ENCODE results near the gene TNFAIP8L2.

The TNFAIP8L2 gene

DNA sequence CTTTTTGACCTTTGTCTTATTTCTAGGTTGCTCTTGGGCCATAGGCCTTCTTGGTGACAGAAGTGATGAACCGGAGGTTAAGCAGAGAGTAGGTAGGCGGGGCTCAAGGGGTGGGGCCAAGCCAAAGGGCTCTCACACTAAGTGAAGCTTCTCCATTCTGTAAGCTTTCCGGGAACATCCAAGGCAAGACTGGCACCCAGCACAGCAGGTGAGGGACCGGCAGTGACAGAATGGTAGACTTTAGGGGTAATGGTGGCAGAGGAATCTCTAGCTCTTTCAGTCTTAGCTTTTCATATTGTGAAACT lies at the start of gene TNFAIP8L2:
TNFAIP8L2 (plus strand) TSS at position 135 of the 305 bp plus-strand sequence. CDS start 2,049 bp downstream, outside the sequence.
- Histone ChIP-seq H3K9me3 (ENCODE audit: control insufficient read depth, insufficient read depth, low read length) (no peaks in the 10 kb centered on the region), H3K4me1 (ENCODE audit: control insufficient read depth, insufficient read depth, low read length) (no peaks in the 10 kb centered on the region), H3K27me3 (ENCODE audit: control insufficient read depth, insufficient read depth, low read length) (no peaks in the 10 kb centered on the region), H3K36me3 (ENCODE audit: control insufficient read depth, insufficient read depth, low read length) (peaks cover 11% of the 10 kb centered on the region), H3K9ac (ENCODE audit: low read depth, low read length) (no peak within 1 kb of the TSS), H3K4me3 (ENCODE audit: low read depth, low read length) (no peak within 1 kb of the TSS)

DNA sequence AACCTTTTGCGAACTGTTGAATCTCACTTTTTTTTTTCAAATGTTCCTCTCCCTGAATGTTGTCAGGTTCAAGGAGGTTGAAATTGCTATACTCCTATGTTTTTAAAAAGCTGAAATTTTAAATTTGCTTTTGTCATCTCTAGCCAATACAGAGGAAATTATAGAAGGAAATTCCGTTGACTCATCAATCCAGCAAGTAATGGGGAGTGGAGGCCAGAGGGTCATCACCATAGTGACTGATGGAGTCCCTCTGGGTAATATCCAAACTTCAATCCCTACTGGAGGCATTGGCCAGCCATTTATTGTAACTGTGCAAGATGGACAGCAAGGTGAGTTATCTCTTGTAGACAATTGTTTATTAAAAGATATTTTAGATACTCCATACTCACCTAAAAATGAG lies 49.6 kb upstream of the TNFAIP8L2 start:
- Histone ChIP-seq H3K9me3 (ENCODE audit: control insufficient read depth, insufficient read depth, low read length) (no peaks in the 10 kb centered on the region), H3K36me3 (ENCODE audit: control insufficient read depth, insufficient read depth, low read length) (no peaks in the 10 kb centered on the region), H3K4me3 (ENCODE audit: low read depth, low read length) (no peak overlapping the region), H3K27me3 (ENCODE audit: control insufficient read depth, insufficient read depth, low read length) (no peaks in the 10 kb centered on the region), H3K9ac (ENCODE audit: low read depth, low read length) (no peak overlapping the region), H3K4me1 (ENCODE audit: control insufficient read depth, insufficient read depth, low read length) (no peaks in the 10 kb centered on the region)

DNA sequence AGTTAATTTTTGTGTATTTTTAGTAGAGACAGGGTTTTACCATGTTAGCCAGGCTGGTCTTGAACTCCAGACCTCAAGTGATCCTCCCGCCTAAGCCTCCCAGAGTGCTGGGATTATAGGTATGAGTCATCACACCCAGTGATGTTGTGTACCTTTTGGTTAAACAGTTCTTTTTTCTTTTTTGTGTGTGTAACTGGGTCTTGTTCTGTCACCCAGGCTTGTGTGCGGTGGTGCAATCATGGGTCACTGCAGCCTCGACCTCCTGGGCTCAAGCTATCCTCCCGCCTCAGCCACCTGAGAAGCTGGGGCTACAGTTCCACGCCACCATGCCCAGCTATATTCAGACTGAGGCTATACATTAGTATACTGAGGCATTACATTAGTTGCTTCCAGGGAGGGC lies 48.1 kb upstream of the TNFAIP8L2 start:
- Histone ChIP-seq H3K9ac (ENCODE audit: low read depth, low read length) (no peak overlapping the region), H3K4me3 (ENCODE audit: low read depth, low read length) (no peak overlapping the region), H3K36me3 (ENCODE audit: control insufficient read depth, insufficient read depth, low read length) (no peaks in the 10 kb centered on the region), H3K27me3 (ENCODE audit: control insufficient read depth, insufficient read depth, low read length) (no peaks in the 10 kb centered on the region), H3K4me1 (ENCODE audit: control insufficient read depth, insufficient read depth, low read length) (no peaks in the 10 kb centered on the region), H3K9me3 (ENCODE audit: control insufficient read depth, insufficient read depth, low read length) (no peaks in the 10 kb centered on the region)

DNA sequence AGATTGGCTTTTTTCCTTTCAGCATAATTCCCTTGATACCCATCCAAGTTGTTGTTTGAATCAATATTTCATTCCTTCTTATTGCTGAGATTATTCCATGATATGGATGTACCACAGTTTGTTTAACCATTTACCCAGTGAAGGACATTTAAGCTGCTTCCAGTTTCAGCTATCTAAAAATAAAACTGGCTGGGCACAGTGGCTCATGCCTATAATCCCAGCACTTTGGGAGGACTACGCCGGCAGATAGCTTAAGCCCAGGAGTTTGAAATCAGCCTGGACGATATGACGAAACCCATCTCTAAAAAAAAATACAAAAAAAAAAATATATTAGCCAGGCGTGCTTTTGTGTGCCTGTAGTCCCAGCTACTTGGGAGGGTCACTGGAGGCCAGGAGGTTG lies 42.6 kb upstream of the TNFAIP8L2 start:
- Histone ChIP-seq H3K9ac (ENCODE audit: low read depth, low read length) (no peak overlapping the region), H3K4me3 (ENCODE audit: low read depth, low read length) (no peak overlapping the region), H3K9me3 (ENCODE audit: control insufficient read depth, insufficient read depth, low read length) (no peaks in the 10 kb centered on the region)

DNA sequence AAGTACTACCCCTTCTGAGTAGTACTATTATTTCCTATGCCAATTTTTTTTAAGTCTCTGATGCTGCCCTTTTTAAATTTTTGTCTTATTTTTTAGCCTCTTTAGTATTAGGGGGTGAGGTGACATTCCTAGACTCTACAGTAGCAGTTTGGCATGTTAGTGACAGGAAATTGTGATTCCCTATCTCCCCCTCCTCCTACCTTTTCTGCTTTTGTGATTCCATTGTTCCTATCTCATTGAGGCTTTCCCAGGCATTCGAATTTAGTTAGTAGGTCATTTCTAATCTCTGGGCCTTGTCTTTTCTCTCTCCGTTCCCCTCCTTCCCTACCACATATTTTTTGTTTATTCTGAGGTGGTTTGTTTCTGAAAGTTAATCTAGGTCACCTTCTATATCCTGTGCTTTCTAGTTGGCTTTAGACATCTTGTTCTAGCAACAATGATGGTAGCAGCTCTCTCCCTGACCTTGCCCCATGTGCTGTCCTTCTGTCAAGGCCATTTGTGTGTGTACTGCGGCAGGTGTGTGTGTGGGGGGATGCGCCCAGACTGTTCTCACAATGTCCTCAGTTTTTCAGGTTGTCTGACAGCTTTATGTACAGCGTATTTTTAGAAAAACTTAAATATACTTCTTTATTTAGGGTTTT lies 31.6 kb upstream of the TNFAIP8L2 start:
- no peaks in the 10 kb centered on the region for H3K27me3 ChIP-seq (ENCODE audit: control insufficient read depth, insufficient read depth, low read length)
- H3K9me3 ChIP-seq (ENCODE audit: control insufficient read depth, insufficient read depth, low read length) = no peaks in the 10 kb centered on the region
- no peaks in the 10 kb centered on the region for H3K36me3 ChIP-seq (ENCODE audit: control insufficient read depth, insufficient read depth, low read length)
- H3K9ac ChIP-seq (ENCODE audit: low read depth, low read length) = no peak overlapping the region
- H3K4me1 ChIP-seq (ENCODE audit: control insufficient read depth, insufficient read depth, low read length) = peaks cover 4% of the 10 kb centered on the region
- no peak overlapping the region for H3K4me3 ChIP-seq (ENCODE audit: low read depth, low read length)

More for the DNA sequence above, 42.6 kb upstream of the TNFAIP8L2 start:
- no peaks in the 10 kb centered on the region for H3K4me1 ChIP-seq (ENCODE audit: control insufficient read depth, insufficient read depth, low read length)
- no peaks in the 10 kb centered on the region for H3K36me3 ChIP-seq (ENCODE audit: control insufficient read depth, insufficient read depth, low read length)
- no peaks in the 10 kb centered on the region for H3K27me3 ChIP-seq (ENCODE audit: control insufficient read depth, insufficient read depth, low read length)

DNA sequence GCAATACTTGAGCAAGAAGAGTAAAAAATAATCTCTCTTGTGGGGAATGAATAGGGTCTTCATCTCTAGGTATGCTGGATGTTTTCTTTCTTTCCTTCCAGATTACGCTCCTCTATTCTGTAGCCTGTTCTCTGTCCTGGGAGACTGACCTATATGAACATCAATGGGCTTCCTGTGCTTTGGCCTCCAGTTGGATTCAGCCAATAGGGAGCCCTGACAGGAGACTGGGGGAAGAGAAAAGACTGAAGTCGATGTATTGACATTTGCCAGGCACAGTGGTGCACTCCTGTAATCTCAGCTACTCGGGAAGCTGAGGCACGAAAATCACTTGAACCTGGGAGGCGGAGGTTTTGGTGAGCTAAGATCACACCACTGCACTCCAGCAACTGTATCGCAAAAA lies 27.6 kb upstream of the TNFAIP8L2 start:
- no peak overlapping the region for H3K4me3 ChIP-seq (ENCODE audit: low read depth, low read length)
- H3K27me3 ChIP-seq (ENCODE audit: control insufficient read depth, insufficient read depth, low read length) = peaks cover 4% of the 10 kb centered on the region
- peaks cover 4% of the 10 kb centered on the region for H3K4me1 ChIP-seq (ENCODE audit: control insufficient read depth, insufficient read depth, low read length)
- H3K36me3 ChIP-seq (ENCODE audit: control insufficient read depth, insufficient read depth, low read length) = no peaks in the 10 kb centered on the region
- H3K9me3 ChIP-seq (ENCODE audit: control insufficient read depth, insufficient read depth, low read length) = no peaks in the 10 kb centered on the region
- no peak overlapping the region for H3K9ac ChIP-seq (ENCODE audit: low read depth, low read length)

DNA sequence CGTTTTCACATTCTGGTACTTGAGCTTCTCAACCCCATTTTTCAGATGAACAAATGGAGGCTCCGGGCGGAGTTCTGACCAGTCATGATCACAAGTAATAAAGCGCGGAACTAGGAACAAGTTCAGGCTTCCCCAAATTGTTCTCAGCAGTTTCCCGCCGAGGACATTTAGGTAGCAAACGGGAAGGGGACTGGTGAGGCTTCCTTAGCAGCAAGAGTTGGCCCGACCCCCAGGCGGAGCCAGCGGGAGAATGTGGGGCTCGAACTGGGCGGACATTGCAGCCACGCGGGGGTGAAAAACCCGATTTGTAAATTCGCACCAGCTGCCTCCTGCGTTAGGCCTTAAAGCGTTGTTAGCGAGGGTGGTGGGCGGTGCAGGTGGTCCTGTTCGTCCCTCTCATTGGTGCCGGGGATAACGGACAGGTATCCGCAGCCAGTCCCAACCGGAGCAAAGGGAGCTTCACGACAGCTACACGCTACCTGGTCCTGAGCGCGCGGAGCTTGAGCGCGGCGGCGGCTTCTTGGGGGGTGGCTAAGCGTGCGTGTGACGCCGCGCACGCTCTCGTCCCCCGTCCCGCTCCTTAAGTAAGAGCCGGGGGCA lies 25.4 kb upstream of the TNFAIP8L2 start:
- H3K9ac ChIP-seq (ENCODE audit: low read depth, low read length) = peak overlapping the region; percentile 3
- H3K9me3 ChIP-seq (ENCODE audit: control insufficient read depth, insufficient read depth, low read length) = no peaks in the 10 kb centered on the region
- peak overlapping the region; percentile 42 for H3K4me3 ChIP-seq (ENCODE audit: low read depth, low read length)
- no peaks in the 10 kb centered on the region for H3K4me1 ChIP-seq (ENCODE audit: control insufficient read depth, insufficient read depth, low read length)
- peaks cover 10% of the 10 kb centered on the region for H3K36me3 ChIP-seq (ENCODE audit: control insufficient read depth, insufficient read depth, low read length)
- H3K27me3 ChIP-seq (ENCODE audit: control insufficient read depth, insufficient read depth, low read length) = peaks cover 6% of the 10 kb centered on the region

DNA sequence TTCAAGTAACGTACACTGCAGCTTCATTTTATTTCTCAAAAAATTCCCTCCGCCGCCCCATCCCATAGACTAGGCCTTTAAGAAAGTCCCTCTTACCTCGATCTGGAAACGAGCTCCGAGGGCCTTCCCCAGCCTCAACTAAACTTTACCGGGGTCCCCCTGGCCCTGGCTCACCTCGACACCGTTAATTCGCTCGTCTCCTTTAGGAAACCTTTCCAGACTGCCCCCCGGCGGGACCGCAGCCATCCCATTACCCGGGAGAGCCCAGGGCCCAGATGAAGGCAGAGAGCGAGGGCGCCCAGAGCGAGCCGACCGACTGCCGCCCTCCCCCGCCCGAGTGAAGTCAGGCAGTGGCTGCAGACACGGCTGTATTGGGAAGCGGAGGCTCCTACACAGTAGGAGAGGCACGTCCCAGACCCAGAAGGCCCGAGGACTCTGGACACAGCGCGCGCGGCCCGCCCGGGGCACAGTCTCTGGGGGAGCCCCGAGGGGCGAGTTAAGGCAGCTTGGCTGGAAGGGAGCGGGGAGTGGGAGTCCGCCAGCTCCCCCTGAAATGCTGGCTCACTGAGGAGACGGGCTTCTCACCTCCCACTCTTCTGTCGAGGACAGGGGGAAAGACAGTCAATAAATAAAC lies 24.6 kb upstream of the TNFAIP8L2 start:
- Histone ChIP-seq H3K4me1 (ENCODE audit: control insufficient read depth, insufficient read depth, low read length) (no peaks in the 10 kb centered on the region), H3K9me3 (ENCODE audit: control insufficient read depth, insufficient read depth, low read length) (no peaks in the 10 kb centered on the region), H3K4me3 (ENCODE audit: low read depth, low read length) (peak overlapping the region; percentile 42), H3K36me3 (ENCODE audit: control insufficient read depth, insufficient read depth, low read length) (peaks cover 10% of the 10 kb centered on the region), H3K27me3 (ENCODE audit: control insufficient read depth, insufficient read depth, low read length) (peaks cover 6% of the 10 kb centered on the region), H3K9ac (ENCODE audit: low read depth, low read length) (peak overlapping the region; percentile 60)

DNA sequence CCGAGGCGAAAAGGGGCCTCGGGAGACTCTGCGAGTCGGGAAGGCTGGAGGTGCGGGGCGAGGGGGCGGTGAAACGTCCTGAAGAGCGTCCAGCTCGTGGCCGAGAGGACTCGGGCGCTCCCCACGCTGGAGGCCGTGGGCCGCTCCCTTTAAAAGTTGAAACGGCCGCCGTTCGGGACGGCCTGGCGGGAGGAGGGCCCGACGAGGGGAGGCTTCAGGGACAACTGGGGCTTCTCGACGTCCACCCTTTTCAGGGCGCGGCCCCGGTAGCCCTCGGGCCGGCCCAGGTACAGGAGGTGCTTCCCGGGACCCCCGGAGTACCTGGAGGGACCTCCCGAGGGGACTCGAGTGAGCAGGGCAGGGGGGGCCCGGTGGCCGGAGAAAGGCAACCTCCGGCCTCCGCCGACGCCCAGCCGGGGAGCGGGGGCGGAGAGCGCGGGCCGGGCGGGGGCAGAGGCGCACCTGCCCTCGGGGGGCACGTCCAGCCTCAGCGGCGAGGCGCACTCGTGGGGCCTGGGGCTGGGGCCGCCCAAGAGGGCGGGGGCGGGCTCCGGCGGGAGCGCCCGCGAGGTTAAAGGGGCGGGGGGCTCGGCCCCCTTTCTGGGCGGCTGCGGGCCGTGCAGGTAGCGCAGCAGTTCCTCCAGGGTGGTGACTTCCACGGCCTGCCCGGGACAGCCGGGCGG lies 24.0 kb upstream of the TNFAIP8L2 start:
- peak overlapping the region; percentile 42 for H3K4me3 ChIP-seq (ENCODE audit: low read depth, low read length)
- no peaks in the 10 kb centered on the region for H3K9me3 ChIP-seq (ENCODE audit: control insufficient read depth, insufficient read depth, low read length)
- no peaks in the 10 kb centered on the region for H3K4me1 ChIP-seq (ENCODE audit: control insufficient read depth, insufficient read depth, low read length)
- H3K9ac ChIP-seq (ENCODE audit: low read depth, low read length) = peak overlapping the region; percentile 60
- peaks cover 10% of the 10 kb centered on the region for H3K36me3 ChIP-seq (ENCODE audit: control insufficient read depth, insufficient read depth, low read length)
- H3K27me3 ChIP-seq (ENCODE audit: control insufficient read depth, insufficient read depth, low read length) = peaks cover 6% of the 10 kb centered on the region

DNA sequence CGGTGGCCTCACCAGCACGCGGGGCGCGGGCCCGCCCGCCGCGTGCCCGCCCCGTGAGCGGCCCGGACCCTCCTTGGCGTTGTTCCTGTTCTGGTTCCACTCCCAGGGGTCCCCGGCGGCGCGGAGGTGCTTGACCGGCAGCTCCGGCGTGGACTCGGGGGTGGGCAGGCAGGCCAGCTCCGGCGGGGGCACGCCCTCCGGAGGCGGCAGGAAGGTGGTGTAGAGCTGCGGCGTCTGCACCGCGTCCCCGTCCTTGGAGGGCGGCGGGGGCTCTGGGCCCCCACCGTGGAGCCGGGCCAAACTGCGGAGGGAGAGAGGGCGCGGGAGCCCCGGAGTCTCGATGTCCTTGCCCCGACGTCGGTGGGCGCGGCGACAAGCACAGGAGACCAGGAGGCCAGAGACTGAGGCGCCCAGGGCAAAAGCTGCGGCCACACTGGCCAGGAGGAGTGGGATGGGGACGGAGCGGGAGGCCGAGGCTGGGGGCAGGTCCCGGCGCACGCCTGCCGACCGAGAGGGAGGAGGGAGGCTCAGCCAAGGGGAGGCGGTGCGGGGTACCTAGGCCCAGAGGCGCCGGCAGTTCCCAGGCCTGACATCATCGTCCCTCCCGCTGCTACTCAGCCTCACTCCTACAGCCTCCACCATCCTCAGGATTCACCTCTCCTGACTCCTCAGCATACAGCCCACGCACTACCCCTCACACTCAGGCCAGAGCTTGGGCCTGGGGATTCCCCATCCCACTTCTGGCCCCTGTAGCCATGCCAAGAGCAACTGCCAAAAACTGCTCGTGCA lies 23.2 kb upstream of the TNFAIP8L2 start:
- Histone ChIP-seq H3K9ac (ENCODE audit: low read depth, low read length) (no peak overlapping the region), H3K4me1 (ENCODE audit: control insufficient read depth, insufficient read depth, low read length) (no peaks in the 10 kb centered on the region), H3K27me3 (ENCODE audit: control insufficient read depth, insufficient read depth, low read length) (peaks cover 6% of the 10 kb centered on the region), H3K9me3 (ENCODE audit: control insufficient read depth, insufficient read depth, low read length) (no peaks in the 10 kb centered on the region), H3K4me3 (ENCODE audit: low read depth, low read length) (peak overlapping the region; percentile 42), H3K36me3 (ENCODE audit: control insufficient read depth, insufficient read depth, low read length) (peaks cover 10% of the 10 kb centered on the region)

DNA sequence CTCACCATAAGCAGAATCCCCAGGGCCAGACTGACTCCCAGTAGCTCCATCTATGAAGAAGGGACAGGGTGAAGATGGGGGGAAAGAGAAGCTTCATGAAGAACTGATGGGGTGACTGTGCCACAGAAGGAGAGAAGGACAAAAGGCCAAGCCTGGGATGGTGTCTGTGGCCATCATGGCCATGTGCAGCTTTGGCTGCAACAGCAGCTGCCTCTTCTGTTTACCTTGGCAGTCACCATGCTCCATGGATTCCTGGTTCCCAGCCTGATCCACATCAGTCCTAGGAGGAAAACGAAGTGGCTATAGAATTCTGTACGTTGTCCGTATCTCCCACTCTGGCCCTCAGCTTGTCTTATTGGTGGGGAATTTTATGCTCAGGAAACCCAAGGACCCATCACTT lies 22.1 kb upstream of the TNFAIP8L2 start:
- no peaks in the 10 kb centered on the region for H3K9me3 ChIP-seq (ENCODE audit: control insufficient read depth, insufficient read depth, low read length)
- H3K4me1 ChIP-seq (ENCODE audit: control insufficient read depth, insufficient read depth, low read length) = no peaks in the 10 kb centered on the region
- H3K27me3 ChIP-seq (ENCODE audit: control insufficient read depth, insufficient read depth, low read length) = peaks cover 6% of the 10 kb centered on the region
- no peak overlapping the region for H3K9ac ChIP-seq (ENCODE audit: low read depth, low read length)
- no peak overlapping the region for H3K4me3 ChIP-seq (ENCODE audit: low read depth, low read length)
- H3K36me3 ChIP-seq (ENCODE audit: control insufficient read depth, insufficient read depth, low read length) = peaks cover 13% of the 10 kb centered on the region
